GM04504 (cell line): Measurements from ENCODE around the gene CNIH3.

ENCODE experiments used
- DNase-seq: peaks from one replicate; pipeline ENCODE4 v3.0.0-alpha.2; 2012; ENCODE audit warnings: low read depth

The CNIH3 gene

DNA sequence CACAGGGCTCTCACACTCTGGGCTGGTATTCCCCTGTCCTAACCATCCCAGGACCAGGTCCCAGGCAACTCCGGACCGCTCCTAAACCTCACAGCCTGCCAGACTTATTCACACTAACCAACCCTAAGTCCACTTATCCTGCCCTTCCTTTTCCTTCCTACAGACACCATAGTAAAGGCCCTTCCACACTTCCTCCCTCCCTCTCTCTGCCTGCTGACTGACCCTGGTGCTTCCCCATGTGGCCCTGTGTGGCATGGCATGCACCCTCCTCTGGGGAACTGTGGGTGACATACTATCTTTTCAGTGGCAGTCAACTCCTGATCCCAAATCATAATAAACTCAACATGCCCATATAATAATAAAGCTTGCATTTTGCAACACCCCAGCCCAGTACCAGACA, 158.3 kb downstream of the CNIH3 start:
- no peak for DNase-seq

GRCh38 chr1:224777180-224777579, 161.1 kb downstream of the CNIH3 start:
- no peak for DNase-seq

DNA sequence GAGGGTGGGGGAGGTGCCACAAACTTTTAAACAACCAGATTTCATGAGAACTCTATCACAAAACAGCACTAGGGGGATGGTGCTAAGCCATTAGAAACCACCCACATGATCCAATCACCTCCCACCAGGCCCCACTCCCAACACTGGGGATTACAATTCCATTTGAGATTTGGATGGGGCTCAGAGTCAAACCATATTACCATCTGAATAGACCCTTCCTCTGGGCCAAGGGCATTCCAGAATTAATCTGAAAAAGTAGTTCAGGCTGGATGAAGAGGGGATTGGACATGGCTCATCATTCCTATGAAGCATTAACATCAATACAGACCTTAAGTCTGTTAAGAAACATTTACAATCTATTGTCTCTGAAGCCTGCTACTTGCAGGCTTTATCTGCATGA, 163.4 kb downstream of the CNIH3 start:
- no peak for DNase-seq

GRCh38 chr1:224780736-224781135, 164.6 kb downstream of the CNIH3 start:
- no peak for DNase-seq

DNA sequence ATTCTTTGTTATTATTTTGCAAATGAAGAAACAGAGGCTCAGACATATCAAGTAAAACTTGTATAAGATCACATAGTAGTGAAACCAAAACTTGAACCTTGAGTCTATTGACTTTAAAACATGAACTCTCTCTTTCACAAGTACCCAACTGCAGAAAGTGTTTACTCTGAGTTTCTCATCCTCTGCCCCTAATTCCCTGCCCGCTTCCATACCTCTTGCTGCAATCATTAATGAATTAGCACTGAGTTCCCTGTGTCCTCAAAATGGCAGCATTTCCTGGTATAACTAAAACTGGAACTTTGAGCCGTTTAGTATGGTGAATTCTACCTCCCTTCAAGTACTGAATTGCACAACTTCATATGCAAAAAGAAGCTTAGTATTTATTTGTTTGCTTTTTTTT, 165.7 kb downstream of the CNIH3 start:
- no peak for DNase-seq

GRCh38 chr1:224782281-224783000, 166.3 kb downstream of the CNIH3 start:
- no peak for DNase-seq

DNA sequence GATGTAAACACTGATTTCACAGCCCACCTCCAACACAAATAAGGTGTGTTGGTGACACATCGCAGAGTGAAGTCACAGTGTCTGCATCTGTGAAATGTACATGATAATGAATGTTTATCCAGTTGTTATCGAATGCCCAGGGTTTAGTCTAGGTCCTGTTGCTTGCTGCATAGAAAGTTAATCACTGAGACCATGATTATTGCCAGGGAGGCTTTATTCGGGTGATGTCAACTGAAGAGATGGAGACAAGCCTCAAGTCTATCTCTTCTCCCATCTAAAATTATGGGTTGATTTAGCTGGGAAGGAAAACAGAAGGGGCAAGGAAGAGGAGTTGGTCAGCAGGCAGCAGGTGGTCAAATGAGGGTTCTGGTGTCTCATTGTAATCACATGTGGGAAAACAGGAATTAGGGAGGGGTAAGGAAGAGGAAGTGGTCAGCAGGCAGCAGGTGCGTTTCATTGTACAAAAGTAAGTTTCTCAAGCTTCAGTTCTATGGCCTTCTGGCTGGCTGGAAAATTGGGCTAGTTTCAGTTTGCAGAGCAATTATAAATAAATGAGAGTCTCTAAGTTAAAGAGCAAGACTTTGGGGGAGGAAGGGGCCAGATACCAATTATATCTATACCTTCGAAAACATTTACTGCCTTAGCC, 167.0 kb downstream of the CNIH3 start:
- DNase-seq: no peak

- peak; percentile 30 for DNase-seq
Observed at GRCh38 chr1:224784265-224785039, 168.3 kb downstream of the CNIH3 start.

DNA sequence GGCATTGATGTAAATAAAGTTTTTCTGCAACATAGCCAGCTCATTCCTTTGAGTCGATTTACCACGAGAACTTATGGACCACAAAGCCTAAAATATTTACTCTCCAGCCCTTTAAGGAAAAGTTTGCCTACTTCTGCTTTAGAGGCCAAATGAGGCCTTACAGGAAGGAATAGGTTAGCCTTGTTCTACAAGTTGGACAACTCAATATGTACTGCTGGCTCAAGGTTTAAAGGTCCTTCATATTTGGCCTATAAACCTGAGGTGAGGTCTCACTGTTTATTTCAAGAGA, 168.9 kb downstream of the CNIH3 start:
- DNase-seq: no peak

- DNase-seq: no peak
Observed at GRCh38 chr1:224785622-224786021, 169.5 kb downstream of the CNIH3 start.

- no peak for DNase-seq
Observed at GRCh38 chr1:224786533-224787250, 170.6 kb downstream of the CNIH3 start.

GRCh38 chr1:224789311-224789710, 173.2 kb downstream of the CNIH3 start:
- DNase-seq: no peak
